CD1c-positive myeloid dendritic cell (primary cell): ENCODE measurements around the gene MRPL12.

Source experiments
- DNase-seq: peaks from one replicate; pipeline ENCODE4 v3.0.0-alpha.2; 2016; ENCODE audit errors: extremely low spot score

The MRPL12 gene

DNA sequence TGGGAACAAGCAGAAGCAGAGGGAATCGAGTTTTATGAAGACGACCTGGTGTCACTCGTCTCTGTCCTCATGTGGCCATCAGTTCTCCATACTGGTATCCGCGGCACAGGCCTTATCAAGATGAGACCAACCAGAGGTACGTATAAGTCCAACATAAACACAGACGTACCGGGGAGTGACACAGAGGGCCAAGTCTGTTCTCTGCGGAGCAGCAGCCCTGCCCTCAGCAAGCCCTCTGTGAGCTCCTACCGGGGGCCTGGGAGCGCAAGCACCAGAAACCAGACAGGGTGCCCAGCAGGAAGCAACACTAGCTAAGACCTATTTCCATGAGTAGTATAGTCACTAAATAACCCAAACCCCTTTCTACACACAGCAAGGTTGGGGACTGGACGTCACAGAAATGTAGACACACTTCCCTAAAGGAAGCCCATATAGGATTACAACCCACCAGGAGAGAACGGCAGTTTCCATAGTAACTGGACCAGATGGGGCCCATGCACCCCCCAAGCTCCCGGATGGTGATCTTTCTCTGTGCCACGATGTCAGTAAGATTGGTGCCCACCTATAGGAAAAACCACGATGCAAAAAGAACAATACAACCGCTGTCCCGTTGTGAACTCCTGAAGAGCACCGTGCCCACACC, 20.5 kb upstream of the MRPL12 start:
- DNase-seq, result peak; percentile 12

DNA sequence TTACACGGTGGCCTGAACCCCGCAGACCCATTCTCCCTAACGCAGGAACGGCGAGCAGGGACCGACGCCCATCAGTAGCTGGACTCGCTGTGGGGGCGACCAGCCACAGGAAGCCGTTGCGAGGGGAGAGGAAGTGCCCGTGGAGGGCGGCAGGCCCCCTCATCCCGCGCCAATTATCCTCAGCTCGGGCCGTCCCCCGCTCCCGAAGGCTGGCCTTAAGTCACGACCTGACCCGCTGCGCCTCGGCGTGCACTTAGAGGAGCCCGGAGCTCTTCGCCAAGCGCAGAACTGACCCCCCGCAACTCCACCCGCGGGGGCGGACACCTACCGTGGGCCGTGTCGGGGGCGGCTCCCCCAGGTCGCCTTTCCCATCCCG, 20.0 kb upstream of the MRPL12 start:
- peak; percentile 34 for DNase-seq

DNA sequence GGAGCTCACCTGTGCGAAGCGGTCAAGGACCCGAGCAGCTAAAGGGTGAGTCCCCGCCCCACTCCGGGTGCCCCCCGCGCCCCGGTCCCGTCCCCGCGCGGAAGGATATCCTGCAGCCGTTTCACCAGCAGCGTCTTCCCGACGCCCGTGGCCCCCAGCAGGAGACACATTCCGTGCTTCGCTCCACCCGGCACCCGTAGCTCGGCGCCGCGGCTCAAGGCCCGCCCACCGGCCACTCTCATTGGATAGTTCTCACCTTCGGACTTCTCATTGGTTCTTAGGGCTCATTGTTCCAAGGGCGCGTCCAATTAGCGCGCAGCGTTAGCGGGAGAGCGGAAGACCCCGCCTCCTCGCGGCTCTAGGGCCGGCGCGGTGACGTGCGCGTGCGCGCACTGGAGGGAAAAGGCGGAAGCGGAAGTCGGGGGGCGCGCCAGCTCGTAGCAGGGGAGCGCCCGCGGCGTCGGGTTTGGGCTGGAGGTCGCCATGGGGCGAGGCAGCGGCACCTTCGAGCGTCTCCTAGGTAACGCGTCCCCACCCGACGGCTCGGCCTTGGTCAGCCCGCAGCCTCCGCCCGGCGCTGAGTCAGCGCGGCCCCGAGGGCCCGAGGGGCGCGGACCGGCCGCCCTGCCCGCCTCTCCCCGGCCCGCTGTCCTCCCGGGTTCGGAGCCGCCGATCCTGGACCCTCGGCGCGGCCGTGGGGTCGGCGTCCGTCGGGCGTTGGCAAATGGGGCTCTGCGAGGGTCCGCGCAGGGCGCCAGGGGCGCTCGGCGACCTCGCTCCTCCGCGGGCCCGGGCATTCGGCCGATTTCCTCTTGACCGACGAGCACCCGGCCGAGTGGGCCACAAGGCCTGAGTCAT, 19.4 kb upstream of the MRPL12 start, which contains the start of the genes ARL16 and HGS:
TSS of gene ARL16 (minus strand) at position 214 of the 858 bp plus-strand sequence. CDS start at position 170, 44 bp downstream.
TSS of gene HGS (plus strand) at position 428 of the 858 bp plus-strand sequence. CDS start at position 484, 56 bp downstream.
- DNase-seq, result peak; percentile 100

DNA sequence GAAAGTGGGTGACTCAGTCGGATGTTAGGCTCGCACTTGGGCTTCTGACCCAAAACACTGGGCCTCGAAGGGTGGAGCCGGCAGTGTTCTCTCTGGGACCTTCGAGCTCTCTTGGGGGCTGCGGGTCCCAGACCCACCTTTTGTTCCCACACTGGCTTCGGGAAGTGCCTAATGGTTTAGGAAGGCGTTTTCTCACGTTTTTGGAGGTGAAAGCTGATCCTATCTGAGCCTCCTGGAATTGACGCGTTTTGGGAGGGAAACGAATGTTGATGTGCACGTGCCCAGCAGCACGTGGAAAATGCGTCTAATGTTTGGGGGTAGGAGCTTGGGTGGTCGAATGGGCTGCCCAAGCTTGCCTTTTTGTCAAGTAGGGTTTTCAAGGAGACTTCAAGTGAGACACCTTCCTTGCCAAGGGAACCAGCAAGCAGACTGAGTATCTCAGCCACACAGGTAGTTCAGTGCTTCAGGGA, 18.7 kb upstream of the MRPL12 start:
- DNase-seq, result no peak

DNA sequence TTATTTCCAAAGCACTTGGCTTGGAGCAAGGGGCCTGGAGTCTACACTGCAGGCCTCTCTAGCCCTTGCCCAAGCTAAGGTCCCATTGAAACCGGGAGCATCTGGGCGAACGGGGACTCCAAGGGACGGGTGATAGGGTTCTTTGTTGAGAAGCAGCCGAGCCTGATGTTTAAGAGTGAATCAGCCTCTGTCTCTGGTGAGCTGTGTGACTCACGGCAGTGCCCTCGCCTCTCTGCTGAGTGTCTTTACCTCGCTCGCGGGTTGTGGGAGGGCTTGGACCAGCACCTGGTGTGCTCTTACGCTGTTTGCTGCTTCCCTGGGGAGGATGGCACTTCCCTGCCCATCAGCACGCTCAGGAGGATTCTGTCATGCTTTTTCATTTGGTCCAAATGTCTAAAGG, 18.1 kb upstream of the MRPL12 start:
- DNase-seq, result no peak

DNA sequence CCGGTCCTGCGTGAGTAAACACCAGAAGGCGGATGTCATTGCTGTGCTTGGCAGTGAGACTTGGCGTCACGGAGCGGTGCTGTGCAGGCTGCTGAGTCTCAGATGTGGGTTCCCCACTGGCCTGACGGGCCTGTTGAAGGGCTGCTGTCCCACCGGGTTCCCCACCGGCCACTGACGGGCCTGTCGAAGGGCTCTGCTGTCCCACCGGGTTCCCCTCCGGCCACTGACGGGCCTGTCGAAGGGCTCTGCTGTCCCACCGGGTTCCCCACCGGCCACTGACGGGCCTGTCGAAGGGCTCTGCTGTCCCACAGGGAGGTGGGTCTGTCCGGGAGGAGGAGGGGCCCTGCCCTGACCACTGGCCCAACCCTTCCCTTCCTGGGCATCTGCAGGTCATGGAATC, 16.6 kb upstream of the MRPL12 start:
- DNase-seq, result no peak

DNA sequence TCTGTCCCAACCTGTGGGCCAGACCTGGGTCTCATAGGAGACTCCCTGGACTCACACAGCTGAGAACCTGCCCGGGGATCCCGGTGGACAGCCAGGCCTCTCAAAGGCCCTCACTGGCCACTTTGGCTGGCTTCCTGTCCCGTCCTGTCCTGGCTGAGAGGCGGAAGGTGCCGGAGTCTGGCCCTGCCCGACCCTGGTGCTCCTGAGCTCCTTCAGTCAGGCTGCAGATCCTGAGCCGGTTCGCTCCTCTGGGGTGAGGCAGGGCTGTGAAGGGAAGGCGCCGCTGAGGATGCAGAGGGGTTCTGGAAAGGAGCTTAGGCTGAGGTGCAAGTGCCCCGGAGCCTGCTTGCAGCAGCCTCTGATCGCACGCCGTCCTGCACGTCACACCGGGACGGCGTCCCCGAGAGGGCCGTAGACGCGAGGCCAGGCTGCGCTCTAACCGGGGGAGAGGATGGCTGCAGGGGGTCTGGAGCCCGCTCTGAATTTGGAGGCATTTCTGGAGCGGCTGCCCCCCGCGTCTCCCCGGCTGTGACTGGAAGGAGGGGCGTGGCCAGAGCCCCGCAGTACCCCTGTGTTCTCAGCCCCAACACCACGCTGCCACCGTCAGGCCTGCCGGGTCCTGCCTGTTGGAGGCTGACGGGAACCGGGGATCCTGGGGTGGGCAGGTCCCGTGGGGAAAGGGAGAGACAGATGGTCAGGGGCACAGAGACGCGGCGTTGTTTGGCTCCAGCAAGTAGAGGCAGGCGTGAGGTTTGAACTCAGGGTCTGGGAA, 15.2 kb upstream of the MRPL12 start:
- no peak for DNase-seq

DNA sequence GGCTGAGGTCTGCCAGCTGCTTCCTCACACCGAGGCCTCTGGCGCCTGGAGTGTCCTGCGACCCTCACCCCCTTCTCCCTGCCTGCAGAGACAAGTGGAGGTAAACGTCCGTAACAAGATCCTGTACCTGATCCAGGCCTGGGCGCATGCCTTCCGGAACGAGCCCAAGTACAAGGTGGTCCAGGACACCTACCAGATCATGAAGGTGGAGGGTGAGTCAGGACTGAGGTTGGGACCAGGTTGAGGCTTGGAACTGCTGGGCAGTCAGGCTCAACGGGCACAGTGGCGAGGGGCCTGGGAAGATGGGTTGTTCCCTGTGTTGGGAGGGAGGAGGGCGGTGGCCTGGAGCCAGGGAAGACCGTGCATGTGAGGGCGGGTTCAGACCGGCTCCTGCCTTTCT, 14.6 kb upstream of the MRPL12 start:
- DNase-seq, result no peak

DNA sequence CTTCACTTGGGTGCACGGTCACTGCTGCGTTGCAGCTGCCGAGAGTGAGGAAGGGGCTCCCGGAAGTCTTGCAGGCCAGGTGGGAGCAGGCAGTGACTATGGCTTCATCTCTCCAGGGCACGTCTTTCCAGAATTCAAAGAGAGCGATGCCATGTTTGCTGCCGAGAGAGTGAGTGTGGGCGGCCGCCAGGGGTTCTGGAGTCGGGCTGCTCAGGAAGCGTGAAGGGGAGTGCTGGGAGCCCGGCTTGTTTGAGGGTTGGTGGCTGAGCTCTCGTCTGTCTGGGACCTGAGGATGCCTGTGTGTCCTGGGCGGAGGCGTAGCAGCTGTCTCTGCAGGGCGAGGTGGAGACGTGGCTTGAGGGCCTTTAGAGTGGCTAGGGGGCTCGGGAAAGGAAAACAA, 13.1 kb upstream of the MRPL12 start:
- no peak for DNase-seq

DNA sequence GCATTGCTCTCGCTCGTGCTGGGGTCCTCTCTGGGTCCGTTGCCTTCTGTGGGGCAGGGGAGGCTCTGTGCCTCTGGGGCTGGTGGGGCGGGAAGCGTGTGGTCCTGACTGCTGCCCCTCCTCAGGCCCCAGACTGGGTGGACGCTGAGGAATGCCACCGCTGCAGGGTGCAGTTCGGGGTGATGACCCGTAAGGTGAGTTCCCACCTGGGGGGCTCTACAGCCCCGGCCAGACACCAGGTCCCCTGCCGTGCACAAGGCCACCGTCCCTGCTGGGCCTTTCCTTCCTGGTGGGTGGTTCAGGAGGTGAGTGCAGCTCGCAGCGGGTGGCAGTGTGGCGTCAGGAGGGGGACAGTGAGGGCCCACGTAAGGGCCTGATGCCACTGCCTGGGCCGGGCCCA, 12.6 kb upstream of the MRPL12 start:
- DNase-seq, result no peak

DNA sequence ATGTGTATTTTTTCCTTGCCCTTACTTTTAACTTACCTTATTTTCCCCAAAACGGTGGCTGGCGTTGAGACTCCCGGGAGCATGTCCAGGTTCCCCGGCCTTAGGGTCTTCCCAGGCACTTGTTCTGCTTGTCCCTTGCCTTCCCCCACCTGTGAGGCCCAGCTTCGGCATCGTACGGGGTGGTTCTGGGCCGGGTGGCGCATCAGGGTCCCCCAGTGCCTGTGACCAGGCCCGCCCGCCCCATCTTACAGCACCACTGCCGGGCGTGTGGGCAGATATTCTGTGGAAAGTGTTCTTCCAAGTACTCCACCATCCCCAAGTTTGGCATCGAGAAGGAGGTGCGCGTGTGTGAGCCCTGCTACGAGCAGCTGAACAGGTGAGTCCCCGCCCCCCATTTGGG, 12.0 kb upstream of the MRPL12 start:
- no peak for DNase-seq

DNA sequence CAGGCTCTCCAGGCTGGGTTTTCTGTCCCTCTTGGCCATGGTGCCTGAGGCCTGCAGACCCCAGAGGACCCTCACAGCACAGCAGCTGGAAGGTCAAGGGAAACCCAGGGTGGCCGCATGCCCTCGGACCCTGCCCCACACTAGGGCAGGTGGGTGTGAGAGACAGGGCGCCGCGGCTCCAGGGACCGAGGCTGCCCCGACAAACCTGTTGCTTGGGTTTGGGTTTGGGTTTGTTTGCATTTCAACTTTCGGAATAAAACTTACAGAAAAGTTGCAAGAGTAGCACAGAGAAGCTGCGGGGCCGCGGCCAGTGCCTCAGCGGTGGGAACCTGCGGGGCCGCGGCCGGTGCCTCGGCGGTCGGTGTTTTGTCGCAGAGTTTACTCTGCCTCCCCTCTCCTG, 11.6 kb upstream of the MRPL12 start:
- DNase-seq, result no peak

DNA sequence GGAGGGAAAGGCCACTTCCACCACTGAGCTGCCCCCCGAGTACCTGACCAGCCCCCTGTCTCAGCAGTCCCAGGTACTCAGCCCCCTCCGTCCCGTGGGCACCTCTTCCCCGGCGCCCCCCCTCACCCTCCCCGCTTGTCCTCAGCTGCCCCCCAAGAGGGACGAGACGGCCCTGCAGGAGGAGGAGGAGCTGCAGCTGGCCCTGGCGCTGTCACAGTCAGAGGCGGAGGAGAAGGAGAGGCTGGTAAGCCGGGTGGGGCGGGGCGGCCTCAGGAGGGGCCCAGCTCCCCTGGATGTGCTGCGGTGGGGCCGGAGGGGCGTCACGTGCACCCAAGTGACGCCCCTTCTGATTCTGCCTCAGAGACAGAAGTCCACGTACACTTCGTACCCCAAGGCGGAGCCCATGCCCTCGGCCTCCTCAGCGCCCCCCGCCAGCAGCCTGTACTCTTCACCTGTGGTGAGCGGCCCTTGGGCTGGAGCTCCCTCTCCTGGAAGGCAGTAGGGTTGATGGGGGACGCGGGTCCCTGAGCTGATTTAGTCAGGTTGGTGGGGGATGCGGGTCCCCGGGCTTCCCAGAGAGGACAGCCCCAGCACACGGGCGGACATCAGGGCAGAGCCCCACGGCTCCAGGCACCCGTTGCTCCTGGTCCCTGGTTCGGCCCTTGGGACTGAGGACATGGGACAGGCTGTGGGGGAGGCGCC, 9.5 kb upstream of the MRPL12 start:
- DNase-seq, result no peak

DNA sequence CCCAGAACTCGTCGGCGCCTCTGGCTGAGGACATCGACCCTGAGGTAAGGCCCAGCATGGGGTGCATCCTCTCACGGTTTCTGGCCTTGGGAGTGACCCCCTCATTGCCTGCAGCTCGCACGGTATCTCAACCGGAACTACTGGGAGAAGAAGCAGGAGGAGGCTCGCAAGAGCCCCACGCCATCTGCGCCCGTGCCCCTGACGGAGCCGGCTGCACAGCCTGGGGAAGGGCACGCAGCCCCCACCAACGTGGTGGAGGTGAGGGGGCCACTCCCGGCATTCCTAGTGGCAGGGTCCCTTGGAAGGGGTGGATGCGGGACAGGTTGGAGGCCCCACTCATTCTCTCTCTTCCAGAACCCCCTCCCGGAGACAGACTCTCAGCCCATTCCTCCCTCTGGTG, 8.4 kb upstream of the MRPL12 start:
- no peak for DNase-seq

DNA sequence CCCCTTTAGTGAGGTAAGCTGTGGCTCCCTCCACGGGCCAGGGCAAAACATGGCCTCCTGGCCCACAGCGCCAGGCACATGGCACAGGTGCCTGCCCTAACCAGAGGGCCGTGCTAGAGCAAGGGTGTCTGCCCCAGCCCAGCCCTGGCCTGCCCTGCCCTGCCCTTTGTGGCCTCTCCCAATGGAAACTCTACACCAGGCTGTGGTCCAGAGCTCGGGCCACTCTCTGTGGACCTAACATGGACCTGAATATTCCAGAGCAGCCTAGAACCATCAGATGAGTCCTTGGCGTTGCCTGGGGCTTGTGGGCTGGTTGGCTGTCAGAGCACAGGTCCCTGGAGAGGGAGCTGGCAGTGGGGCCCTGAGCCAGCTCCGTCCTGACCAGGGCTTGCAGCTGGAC, 8.0 kb upstream of the MRPL12 start:
- no peak for DNase-seq

DNA sequence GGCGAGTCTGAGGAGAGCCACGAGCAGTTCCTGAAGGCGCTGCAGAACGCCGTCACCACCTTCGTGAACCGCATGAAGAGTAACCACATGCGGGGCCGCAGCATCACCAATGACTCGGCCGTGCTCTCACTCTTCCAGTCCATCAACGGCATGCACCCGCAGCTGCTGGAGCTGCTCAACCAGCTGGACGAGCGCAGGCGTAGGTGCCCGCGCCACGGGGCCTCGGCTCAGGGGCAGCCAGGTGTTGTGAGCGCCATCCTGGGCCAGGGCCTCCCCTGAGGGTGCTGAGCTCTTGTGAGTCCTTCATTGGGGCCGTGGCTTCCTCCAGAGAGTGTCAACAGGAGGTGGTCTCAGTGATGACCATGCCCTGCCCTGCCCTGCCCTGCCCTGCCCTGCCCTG, 7.4 kb upstream of the MRPL12 start:
- no peak for DNase-seq

DNA sequence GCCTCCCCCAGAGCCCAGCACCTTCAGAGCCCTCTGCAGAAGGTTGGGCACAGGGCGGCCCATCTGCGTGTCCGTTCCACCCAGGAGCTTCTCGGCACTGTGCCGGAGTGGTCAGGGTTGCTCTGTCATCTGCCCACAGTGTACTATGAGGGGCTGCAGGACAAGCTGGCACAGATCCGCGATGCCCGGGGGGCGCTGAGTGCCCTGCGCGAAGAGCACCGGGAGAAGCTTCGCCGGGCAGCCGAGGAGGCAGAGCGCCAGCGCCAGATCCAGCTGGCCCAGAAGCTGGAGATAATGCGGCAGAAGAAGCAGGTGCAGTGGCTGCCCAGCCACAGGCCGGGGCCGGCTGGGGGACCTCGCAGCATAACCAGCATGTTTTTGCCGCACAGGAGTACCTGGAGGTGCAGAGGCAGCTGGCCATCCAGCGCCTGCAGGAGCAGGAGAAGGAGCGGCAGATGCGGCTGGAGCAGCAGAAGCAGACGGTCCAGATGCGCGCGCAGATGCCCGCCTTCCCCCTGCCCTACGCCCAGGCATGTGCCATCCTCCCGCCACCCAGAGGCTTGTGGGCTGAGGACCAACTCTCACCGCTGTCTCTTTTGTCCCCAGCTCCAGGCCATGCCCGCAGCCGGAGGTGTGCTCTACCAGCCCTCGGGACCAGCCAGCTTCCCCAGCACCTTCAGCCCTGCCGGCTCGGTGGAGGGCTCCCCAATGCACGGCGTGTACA, 6.8 kb upstream of the MRPL12 start:
- DNase-seq, result no peak

DNA sequence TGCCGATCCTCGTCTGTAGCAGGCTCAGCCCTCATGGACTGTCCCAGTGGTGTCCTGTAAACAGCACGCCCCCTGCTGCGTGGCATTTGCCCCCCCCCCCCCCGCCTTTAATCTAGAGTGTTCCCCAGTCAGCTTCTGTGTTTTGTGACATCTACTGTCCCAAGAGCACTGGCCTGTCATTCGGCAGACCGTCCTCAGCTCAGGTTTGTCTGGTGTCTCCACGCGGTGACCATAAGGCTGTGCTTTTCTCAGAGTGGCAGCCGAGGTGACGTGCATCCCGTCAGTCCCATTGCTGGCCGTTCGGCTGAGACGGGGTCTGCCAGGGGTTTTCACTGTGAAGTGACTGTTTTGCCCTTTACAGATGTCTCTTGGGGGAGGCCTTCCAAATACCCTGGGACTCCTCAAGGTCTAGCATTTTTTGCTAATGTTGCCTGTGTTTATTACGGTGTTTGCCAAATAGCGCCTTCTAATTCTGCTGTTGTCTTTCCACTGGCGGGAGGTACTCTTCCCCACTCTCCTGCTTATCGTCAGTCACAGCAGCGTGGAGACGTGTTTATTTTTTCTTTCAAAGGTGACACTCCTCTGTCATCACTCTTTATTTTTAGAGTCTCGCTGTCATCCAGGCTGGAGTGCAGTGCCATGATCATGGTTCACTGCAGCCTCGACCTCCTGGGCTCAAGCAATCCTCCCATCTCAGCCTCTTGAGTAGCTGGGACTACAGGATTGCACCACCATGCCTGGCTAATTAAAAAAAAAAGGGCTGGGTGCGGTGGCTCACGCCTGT, 5.7 kb upstream of the MRPL12 start:
- DNase-seq, result no peak

DNA sequence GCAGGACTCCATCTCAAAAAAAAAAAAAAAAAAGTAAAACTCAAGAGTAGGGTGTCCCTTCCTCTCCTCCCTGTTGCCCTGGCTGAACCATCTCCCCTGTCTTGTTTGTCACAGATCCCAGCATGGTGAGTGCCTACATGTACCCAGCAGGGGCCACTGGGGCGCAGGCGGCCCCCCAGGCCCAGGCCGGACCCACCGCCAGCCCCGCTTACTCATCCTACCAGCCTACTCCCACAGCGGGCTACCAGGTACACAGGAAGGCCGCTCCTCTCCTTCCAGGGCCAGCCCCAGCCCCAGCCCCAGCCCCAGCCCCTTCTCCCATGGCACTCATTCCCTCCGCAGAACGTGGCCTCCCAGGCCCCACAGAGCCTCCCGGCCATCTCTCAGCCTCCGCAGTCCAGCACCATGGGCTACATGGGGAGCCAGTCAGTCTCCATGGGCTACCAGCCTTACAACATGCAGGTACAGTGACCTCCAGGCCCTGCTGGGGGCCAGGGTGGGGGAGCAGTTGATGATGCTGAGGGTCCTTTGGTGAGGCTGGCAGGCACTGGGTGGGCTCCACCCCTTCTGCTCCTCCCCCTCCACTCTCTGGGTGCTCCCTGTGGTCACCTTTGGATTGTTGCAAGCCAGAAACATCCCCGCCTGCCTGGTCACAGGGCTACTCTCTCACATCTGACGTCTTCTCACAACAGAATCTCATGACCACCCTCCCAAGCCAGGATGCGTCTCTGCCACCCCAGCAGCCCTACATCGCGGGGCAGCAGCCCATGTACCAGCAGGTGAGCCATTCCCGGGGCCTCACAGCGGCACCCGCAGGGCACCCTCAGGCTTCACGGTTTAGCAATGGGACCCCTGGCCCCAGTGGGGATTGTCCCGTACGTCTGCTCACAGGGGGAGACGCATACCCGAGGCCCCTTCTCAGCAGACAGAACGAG, 2.5 kb upstream of the MRPL12 start:
- no peak for DNase-seq
